OCI-LY1 (cell line): ENCODE results near the gene CRYBG2.

ENCODE experiments used
- H2AFZ ChIP-seq: fragments of 200-600 bp; sonication (generic), shearing (Covaris generic); 2 replicates; pipeline ENCODE4 v1.6.0; 2014; ENCODE audit warnings: antibody characterized with exemption, mild to moderate bottlenecking, low read length
- H3F3A ChIP-seq: fragments of 200-600 bp; sonication (generic), shearing (Covaris generic); 2 replicates; pipeline ENCODE4 v1.6.0; 2014; ENCODE audit warnings: mild to moderate bottlenecking, antibody characterized with exemption, low read length, moderate library complexity; ENCODE audit not compliant: insufficient read depth
- H3K27ac ChIP-seq: fragments of 200-600 bp; sonication (generic); 2 replicates; pipeline ENCODE4 v1.5.1; 2014; ENCODE audit warnings: low read length, mixed run types, mild to moderate bottlenecking, low read depth; ENCODE audit not compliant: poor library complexity, severe bottlenecking
- H3K27me3 ChIP-seq: fragments of 200-600 bp; sonication (generic); 2 replicates; pipeline ENCODE4 v1.6.0; 2014; ENCODE audit warnings: antibody characterized with exemption, mild to moderate bottlenecking, low read length, moderate library complexity; ENCODE audit not compliant: insufficient read depth
- H3K36me3 ChIP-seq: fragments of 200-600 bp; sonication (generic); 2 replicates; pipeline ENCODE4 v1.6.1; 2014; ENCODE audit warnings: mild to moderate bottlenecking, antibody characterized with exemption, low read length, moderate library complexity, mixed read lengths; ENCODE audit not compliant: insufficient read depth
- H3K4me1 ChIP-seq: fragments of 200-600 bp; sonication (generic); 2 replicates; pipeline ENCODE4 v1.5.1; 2014; ENCODE audit warnings: mild to moderate bottlenecking, low read length, moderate library complexity; ENCODE audit not compliant: insufficient read depth, severe bottlenecking
- H3K4me2 ChIP-seq: fragments of 200-600 bp; sonication (generic), shearing (Covaris generic); 2 replicates; pipeline ENCODE4 v1.6.1; 2014; ENCODE audit warnings: low read length
- H3K4me3 ChIP-seq: fragments of 200-600 bp; sonication (generic); 2 replicates; pipeline ENCODE4 v1.5.1; 2014; ENCODE audit warnings: low read length, low read depth, mild to moderate bottlenecking, mixed read lengths; ENCODE audit not compliant: poor library complexity, severe bottlenecking
- H3K79me2 ChIP-seq: fragments of 200-600 bp; shearing (Covaris generic); 2 replicates; pipeline ENCODE4 v1.6.1; 2016; ENCODE audit warnings: mixed run types, low read length, mixed read lengths; ENCODE audit not compliant: insufficient read depth
- H3K9ac ChIP-seq: fragments of 200-600 bp; sonication (generic), shearing (Covaris generic); 2 replicates; pipeline ENCODE4 v1.6.1; 2014; ENCODE audit warnings: mild to moderate bottlenecking, low read length, mixed read lengths
- H3K9me2 ChIP-seq: fragments of 200-600 bp; sonication (generic), shearing (Covaris generic); 2 replicates; pipeline ENCODE4 v1.6.1; 2014; ENCODE audit warnings: low read depth, mild to moderate bottlenecking, low read length, mixed read lengths
- H3K9me3 ChIP-seq: fragments of 200-600 bp; shearing (Covaris generic); 2 replicates; pipeline ENCODE4 v1.6.1; 2014; ENCODE audit warnings: low read length, mixed read lengths
- H4K20me1 ChIP-seq: fragments of 200-600 bp; sonication (generic), shearing (Covaris generic); 2 replicates; pipeline ENCODE4 v1.6.0; 2016; ENCODE audit warnings: mild to moderate bottlenecking, low read length; ENCODE audit not compliant: insufficient read depth
- CTCF ChIP-seq: fragments of 200-600 bp; sonication (generic), shearing (Covaris generic); IDR thresholded peaks from 2 replicates; pipeline ENCODE4 v1.5.1; 2017; ENCODE audit warnings: mild to moderate bottlenecking, antibody characterized with exemption, low read length, moderate library complexity, mixed read lengths
- EZH2 ChIP-seq: fragments of 200-600 bp; sonication (generic), shearing (Covaris generic); IDR thresholded peaks from 2 replicates; pipeline ENCODE4 v1.8.0; 2017; ENCODE audit warnings: borderline replicate concordance, mixed run types, mild to moderate bottlenecking, antibody characterized with exemption, low read length, moderate library complexity, mixed read lengths

Gene CRYBG2

GRCh38 chr1:26283279-26283853 lies 70.6 kb downstream of the CRYBG2 start:
- TF ChIP-seq EZH2 (no peak), CTCF (no peak)
- Histone ChIP-seq H3K27me3 (no peaks in the 10 kb centered on the region), H3K4me2 (no peak overlapping the region), H3K36me3 (peaks cover 21% of the 10 kb centered on the region; the same call in 1 of the 2 replicates), H3K4me1 (peaks cover 81% of the 10 kb centered on the region), H3F3A (peaks cover 15% of the 10 kb centered on the region; the same call in 1 of the 2 replicates), H2AFZ (no peak overlapping the region), H3K27ac (peak overlapping the region; percentile 100), H3K79me2 (no peaks in the 10 kb centered on the region), H3K9ac (no peak overlapping the region), H4K20me1 (no peaks in the 10 kb centered on the region), H3K9me2 (no peaks in the 10 kb centered on the region), H3K9me3 (no peaks in the 10 kb centered on the region), H3K4me3 (no peak overlapping the region)

GRCh38 chr1:26282401-26282918 lies 71.5 kb downstream of the CRYBG2 start:
- no peaks in the 10 kb centered on the region for H3K9me2 ChIP-seq
- no peak overlapping the region for H2AFZ ChIP-seq
- no peaks in the 10 kb centered on the region for H4K20me1 ChIP-seq
- H3K79me2 ChIP-seq: no peaks in the 10 kb centered on the region
- peaks cover 28% of the 10 kb centered on the region; the same call in 1 of the 2 replicates for H3K36me3 ChIP-seq
- H3K4me3 ChIP-seq: no peak overlapping the region
- H3K9ac ChIP-seq: no peak overlapping the region; the same call in 1 of the 2 replicates
- no peaks in the 10 kb centered on the region for H3K9me3 ChIP-seq
- no peak overlapping the region for H3K27ac ChIP-seq
- H3K4me1 ChIP-seq: peaks cover 72% of the 10 kb centered on the region
- no peak overlapping the region for H3K4me2 ChIP-seq
- H3K27me3 ChIP-seq: no peaks in the 10 kb centered on the region
- H3F3A ChIP-seq: 0 out of 2 replicates have a peak, but pooled peaks cover 10% of the 10 kb centered on the region
- TF ChIP-seq CTCF (no peak), EZH2 (no peak)

- H3K9me3 ChIP-seq: no peaks in the 10 kb centered on the region
- no peak overlapping the region; the same call in 1 of the 2 replicates for H3K9ac ChIP-seq
- no peak for TF ChIP-seq CTCF
- 0 out of 2 replicates have a peak, but pooled peaks cover 8% of the 10 kb centered on the region for H3F3A ChIP-seq
- H3K27ac ChIP-seq: peak overlapping the region; percentile 56
- H3K4me2 ChIP-seq: peak overlapping the region; percentile 100; the same call in 1 of the 2 replicates
- no peak overlapping the region for H2AFZ ChIP-seq
- H3K79me2 ChIP-seq: no peaks in the 10 kb centered on the region
- H3K4me1 ChIP-seq: peaks cover 67% of the 10 kb centered on the region
- H3K36me3 ChIP-seq: peaks cover 33% of the 10 kb centered on the region
- H3K4me3 ChIP-seq: no peak overlapping the region
- no peaks in the 10 kb centered on the region for H3K27me3 ChIP-seq
- no peaks in the 10 kb centered on the region for H3K9me2 ChIP-seq
- H4K20me1 ChIP-seq: no peaks in the 10 kb centered on the region
Measured at GRCh38 chr1:26281971-26282370, 72.0 kb downstream of the CRYBG2 start.
